IMR-90 (cell line): Measurements from ENCODE around the gene FCHO1. TPM values are rescaled to one million over a fixed set of nuclear protein-coding genes. Genes with fewer than 3 reads are reported as not detected.

ENCODE experiments used
- ATAC-seq: fragments of 200-7000 bp; cut with Tn5 transposase; 2 replicates; pipeline ENCODE4 v1.9.1; 2020; ENCODE audit warnings: low read depth, mild to moderate bottlenecking, moderate library complexity
- BruUV-seq: library from RNA; stranded (reverse); fragments of 400-500 nt; replicated peaks from 2 replicates; lab custom pipeline; 2021; lab: Mats Ljungman, UMichigan
- CTCF ChIA-PET: fragments of 300-600 bp; formaldehyde crosslinking; extraction: SDS; loops from one replicate; lab custom pipeline; 2021; ENCODE audit warnings: antibody characterized with exemption; lab: Yijun Ruan, JAX
- POLR2A ChIA-PET: fragments of 300-600 bp; sonication (Branson Sonifier 250); formaldehyde crosslinking; loops from one replicate; lab custom pipeline; 2022; ENCODE audit warnings: antibody characterized with exemption; ENCODE audit not compliant: unreplicated experiment; lab: Charles Lee
- DNase-seq: peaks from one replicate; pipeline ENCODE4 v3.0.0; 2013
- H2AFZ ChIP-seq: replicated peaks from 2 replicates; pipeline ENCODE3; 2013; ENCODE audit warnings: low read length, mild to moderate bottlenecking; ENCODE audit not compliant: poor library complexity
- H2AK5ac ChIP-seq: 2 replicates; pipeline ENCODE4 v1.6.1; 2013; ENCODE audit warnings: low read depth, low read length, inconsistent platforms
- H2AK9ac ChIP-seq: replicated peaks from 2 replicates; pipeline ENCODE3; 2013; ENCODE audit warnings: mild to moderate bottlenecking, low read depth, low read length, moderate library complexity; ENCODE audit not compliant: poor library complexity
- H2BK120ac ChIP-seq: 2 replicates; pipeline ENCODE4 v1.6.1; 2013; ENCODE audit warnings: low read depth, low read length, inconsistent platforms
- H2BK15ac ChIP-seq: 3 replicates; pipeline ENCODE4 v1.6.1; 2013; ENCODE audit warnings: low read depth, low read length, inconsistent platforms
- H2BK20ac ChIP-seq: 2 replicates; pipeline ENCODE4 v1.6.1; 2013; ENCODE audit warnings: low read depth, mild to moderate bottlenecking, inconsistent platforms, low read length, moderate library complexity
- H2BK5ac ChIP-seq: 2 replicates; pipeline ENCODE4 v1.6.1; 2013; ENCODE audit warnings: mild to moderate bottlenecking, low read depth, low read length, inconsistent platforms; ENCODE audit not compliant: poor library complexity, severe bottlenecking
- H3K14ac ChIP-seq: replicated peaks from 2 replicates; pipeline ENCODE4 v1.6.1; 2013; ENCODE audit warnings: low read depth, low read length, inconsistent platforms
- H3K18ac ChIP-seq: 2 replicates; pipeline ENCODE4 v1.6.1; 2013; ENCODE audit warnings: low read depth, low read length, control low read depth
- H3K23ac ChIP-seq: 2 replicates; pipeline ENCODE4 v1.6.1; 2013; ENCODE audit warnings: low read depth, low read length, inconsistent platforms
- H3K27ac ChIP-seq: 2 replicates; pipeline ENCODE4 v1.5.1; 2013; ENCODE audit warnings: mild to moderate bottlenecking, control low read depth, low read length; ENCODE audit not compliant: insufficient read depth
- H3K27me3 ChIP-seq: 2 replicates; pipeline ENCODE4 v1.6.1; 2013; ENCODE audit warnings: low read length; ENCODE audit not compliant: control insufficient read depth, insufficient read depth
- H3K36me3 ChIP-seq: 2 replicates; pipeline ENCODE4 v1.6.1; 2013; ENCODE audit warnings: low read length, mixed read lengths; ENCODE audit not compliant: control insufficient read depth, insufficient read depth
- H3K4ac ChIP-seq: 2 replicates; pipeline ENCODE4 v1.6.1; 2013; ENCODE audit warnings: low read depth, low read length, inconsistent platforms
- H3K4me1 ChIP-seq: 2 replicates; pipeline ENCODE4 v1.6.1; 2013; ENCODE audit warnings: low read length, mixed read lengths; ENCODE audit not compliant: control insufficient read depth, insufficient read depth
- H3K4me2 ChIP-seq: 2 replicates; pipeline ENCODE4 v1.6.1; 2013; ENCODE audit warnings: low read depth, mild to moderate bottlenecking, control low read depth, low read length, moderate library complexity
- H3K4me3 ChIP-seq: 2 replicates; pipeline ENCODE4 v1.5.1; 2013; ENCODE audit warnings: low read depth, mild to moderate bottlenecking, control low read depth, low read length, moderate library complexity; ENCODE audit not compliant: insufficient read depth
- H3K56ac ChIP-seq: 2 replicates; pipeline ENCODE4 v1.6.1; 2013; ENCODE audit warnings: low read length, inconsistent platforms; ENCODE audit not compliant: insufficient read depth; ENCODE audit errors: extremely low read depth
- H3K79me1 ChIP-seq, 2 experiments: 2 replicates each; pipeline ENCODE4 v1.6.1; 2013; ENCODE audit warnings: low read length in 2 of 2, inconsistent platforms in 1 of 2, low read depth in 1 of 2
- H3K9ac ChIP-seq: 2 replicates; pipeline ENCODE4 v1.6.1; 2013; ENCODE audit warnings: low read depth, low read length, control low read depth
- H3K9me1 ChIP-seq: 2 replicates; pipeline ENCODE4 v1.6.1; 2013; ENCODE audit warnings: low read length, inconsistent platforms; ENCODE audit not compliant: insufficient read depth
- H3K9me3 ChIP-seq: 2 replicates; pipeline ENCODE4 v1.6.1; 2013; ENCODE audit warnings: low read length; ENCODE audit not compliant: control insufficient read depth, insufficient read depth
- H4K20me1 ChIP-seq: 2 replicates; pipeline ENCODE4 v1.6.1; 2013; ENCODE audit warnings: low read length, inconsistent platforms; ENCODE audit not compliant: insufficient read depth
- H4K5ac ChIP-seq: 2 replicates; pipeline ENCODE4 v1.6.1; 2013; ENCODE audit warnings: mild to moderate bottlenecking, low read depth, low read length, control low read depth
- H4K8ac ChIP-seq, 2 experiments: 2 replicates each; pipeline ENCODE4 v1.6.1; 2013; ENCODE audit warnings: low read depth in 2 of 2, low read length in 2 of 2, control low read depth in 1 of 2, inconsistent platforms in 1 of 2
- H4K91ac ChIP-seq: 2 replicates; pipeline ENCODE4 v1.6.1; 2013; ENCODE audit warnings: low read depth, low read length, inconsistent platforms; ENCODE audit not compliant: insufficient read depth
- MXI1 ChIP-seq: IDR thresholded peaks from 2 replicates; pipeline ENCODE4 v1.6.1; 2012; ENCODE audit warnings: low read depth, mild to moderate bottlenecking, low read length, moderate library complexity, borderline replicate concordance
- RAD21 ChIP-seq: IDR thresholded peaks from 2 replicates; pipeline ENCODE4 v1.6.1; 2012; ENCODE audit warnings: low read length, improper control_type of control experiment
- SMC3 ChIP-seq: fragments of 150-350 bp; IDR thresholded peaks from 2 replicates; pipeline ENCODE4 v1.6.1; 2016; ENCODE audit warnings: low read depth, mild to moderate bottlenecking, antibody characterized with exemption, low read length, moderate library complexity
- WGBS, 2 experiments: methylation state at CpG; one replicate each; pipeline versions ENCODE4 v1.1.5 to v1.1.7; 2013; ENCODE audit warnings: missing lambda C conversion rate in 2 of 2; ENCODE audit not compliant: insufficient read length in 1 of 2; ENCODE audit errors: extremely low coverage in 2 of 2; 5-methylcytosine and 5-hydroxymethylcytosine counted together
- dilution Hi-C: fragments of 300-500 bp; cut with HindIII; formaldehyde crosslinking; loops from one replicate; pipeline ENCODE4 v1.14.3; 2018; ENCODE audit warnings: low sequenced_read_pairs; ENCODE audit not compliant: unreplicated experiment
- in situ Hi-C: fragments of 300-500 bp; cut with MboI; formaldehyde crosslinking; loops from 3 replicates; pipeline ENCODE4 v1.14.3; 2019; ENCODE audit warnings: low sequenced_read_pairs, inconsistent platforms, mixed read lengths
- intact Hi-C: fragments of 100-400 bp; cut with micrococcal nuclease; formaldehyde crosslinking; loops from 2 replicates; pipeline ENCODE4 v1.10.0; 2022
- polyA plus RNA-seq, 3 experiments: library from polyadenylated mRNA; depleted of rRNA; stranded (reverse); fragments of >200 nt; gene quantifications; 2 replicates each; pipeline ENCODE4 v1.2.3, GENCODE V29; 2012; ENCODE audit warnings: low replicate concordance in 1 of 3
- total RNA-seq: library from RNA; depleted of rRNA; stranded (reverse); fragments of >200 nt; gene quantifications from 2 replicates; pipeline ENCODE4 v1.2.3, GENCODE V29; 2012
- TF ChIP-seq, protein P1 (sequence below): fragments of 150-350 bp; IDR thresholded peaks from 2 replicates; pipeline ENCODE4 v1.6.1; 2017; ENCODE audit warnings: mild to moderate bottlenecking, antibody characterized with exemption, low read length, low read depth
- TF ChIP-seq, protein P2 (sequence below): conservative IDR thresholded peaks from 2 replicates; pipeline ENCODE4 v1.5.1; 2012; ENCODE audit warnings: mild to moderate bottlenecking, low read depth, low read length, improper control_type of control experiment

The FCHO1 gene
- total and polyA plus RNA-seq, 2 of the 4 experiments (the other 2 are of a cell fraction), result 0.18 to 1.0 TPM

DNA sequence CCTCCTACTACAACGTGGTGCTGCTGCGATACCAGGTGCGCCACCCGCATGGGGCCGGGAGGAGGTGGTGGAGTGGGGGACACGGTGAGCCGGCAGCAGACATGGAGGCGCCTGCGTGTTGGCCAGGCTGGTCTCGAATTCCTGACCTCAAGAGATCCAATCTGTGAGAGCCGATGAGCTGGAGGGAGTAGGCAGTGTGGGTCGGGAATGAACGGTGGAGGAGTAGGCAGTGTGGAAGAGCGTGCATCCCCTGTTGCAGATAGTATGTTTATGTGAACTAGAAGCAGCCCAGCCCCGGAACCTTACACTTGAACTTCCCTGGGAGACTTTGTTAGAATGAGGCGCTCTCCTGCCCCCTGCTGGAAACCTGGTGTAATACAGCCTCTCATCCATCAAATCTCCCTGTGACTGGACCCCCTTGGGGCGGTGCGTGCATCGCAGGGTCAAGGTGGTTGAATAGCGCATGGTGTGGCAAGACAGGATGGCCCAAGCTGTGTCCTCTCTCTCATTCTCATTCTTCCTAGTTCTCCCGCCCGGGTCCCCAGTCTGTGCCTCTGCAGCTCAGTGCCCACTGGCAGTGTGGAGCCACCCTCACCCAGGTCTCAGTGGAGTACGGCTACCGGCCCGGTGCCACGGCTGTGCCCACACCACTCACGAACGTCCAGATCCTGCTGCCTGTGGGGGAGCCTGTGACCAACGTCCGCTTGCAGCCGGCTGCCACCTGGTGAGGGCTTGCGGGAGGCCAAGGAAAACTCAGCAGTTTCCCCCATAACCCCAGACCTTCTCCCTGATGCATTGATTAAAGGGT, 33.1 kb downstream of the FCHO1 start:
- Histone ChIP-seq H2AK9ac (no peak overlapping the region), H2BK5ac (no peak overlapping the region), H3K56ac (no peak overlapping the region), H4K5ac (no peak overlapping the region), H4K8ac (no peak overlapping the region), H3K79me1 (no peaks in the 10 kb centered on the region), H3K27me3 (peaks cover 2% of the 10 kb centered on the region; the same call in 1 of the 2 replicates), H3K9ac (no peak overlapping the region), H3K4me2 (no peak overlapping the region; the same call in 1 of the 2 replicates), H2AFZ (peak overlapping the region; percentile 72), H3K4me1 (no peaks in the 10 kb centered on the region), H4K20me1 (no peaks in the 10 kb centered on the region), H4K91ac (no peak overlapping the region), H3K14ac (no peak overlapping the region), H2BK120ac (no peak overlapping the region), H3K9me1 (no peaks in the 10 kb centered on the region), H3K9me3 (no peaks in the 10 kb centered on the region), H3K36me3 (no peaks in the 10 kb centered on the region), H3K18ac (no peak overlapping the region), H3K23ac (no peak overlapping the region), H2AK5ac (no peak overlapping the region), H3K4me3 (no peak overlapping the region), H3K27ac (no peak overlapping the region), H2BK20ac (no peak overlapping the region), H2BK15ac (no peak overlapping the region), H3K4ac (no peak overlapping the region)
- TF ChIP-seq MXI1 (no peak), RAD21 (peak; percentile 57), SMC3 (peak; percentile 59)
- TF ChIP-seq, protein P1, sequence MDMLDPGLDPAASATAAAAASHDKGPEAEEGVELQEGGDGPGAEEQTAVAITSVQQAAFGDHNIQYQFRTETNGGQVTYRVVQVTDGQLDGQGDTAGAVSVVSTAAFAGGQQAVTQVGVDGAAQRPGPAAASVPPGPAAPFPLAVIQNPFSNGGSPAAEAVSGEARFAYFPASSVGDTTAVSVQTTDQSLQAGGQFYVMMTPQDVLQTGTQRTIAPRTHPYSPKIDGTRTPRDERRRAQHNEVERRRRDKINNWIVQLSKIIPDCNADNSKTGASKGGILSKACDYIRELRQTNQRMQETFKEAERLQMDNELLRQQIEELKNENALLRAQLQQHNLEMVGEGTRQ, result no peak
- TF ChIP-seq, protein P2, sequence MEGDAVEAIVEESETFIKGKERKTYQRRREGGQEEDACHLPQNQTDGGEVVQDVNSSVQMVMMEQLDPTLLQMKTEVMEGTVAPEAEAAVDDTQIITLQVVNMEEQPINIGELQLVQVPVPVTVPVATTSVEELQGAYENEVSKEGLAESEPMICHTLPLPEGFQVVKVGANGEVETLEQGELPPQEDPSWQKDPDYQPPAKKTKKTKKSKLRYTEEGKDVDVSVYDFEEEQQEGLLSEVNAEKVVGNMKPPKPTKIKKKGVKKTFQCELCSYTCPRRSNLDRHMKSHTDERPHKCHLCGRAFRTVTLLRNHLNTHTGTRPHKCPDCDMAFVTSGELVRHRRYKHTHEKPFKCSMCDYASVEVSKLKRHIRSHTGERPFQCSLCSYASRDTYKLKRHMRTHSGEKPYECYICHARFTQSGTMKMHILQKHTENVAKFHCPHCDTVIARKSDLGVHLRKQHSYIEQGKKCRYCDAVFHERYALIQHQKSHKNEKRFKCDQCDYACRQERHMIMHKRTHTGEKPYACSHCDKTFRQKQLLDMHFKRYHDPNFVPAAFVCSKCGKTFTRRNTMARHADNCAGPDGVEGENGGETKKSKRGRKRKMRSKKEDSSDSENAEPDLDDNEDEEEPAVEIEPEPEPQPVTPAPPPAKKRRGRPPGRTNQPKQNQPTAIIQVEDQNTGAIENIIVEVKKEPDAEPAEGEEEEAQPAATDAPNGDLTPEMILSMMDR, result peak; percentile 69
- DNase-seq (peak; percentile 36), ATAC-seq (peak; percentile 95)
- CTCF ChIA-PET, result interaction anchor here (0.6 kb wide), 1 partner anchor 719 kb away, joined by 3 read pairs; no protein-coding TSS in a partner anchor
- dilution Hi-C loops, result no loop called here
- in situ Hi-C loops, result no loop called here
- 74% methylated on average over 6 of the region's 32 CpGs; no CpG with 5 or more reads in 1 of the 2 experiments for WGBS, 2 experiments
- BruUV-seq, result no TSS peak
- intact Hi-C loops, result loop anchor here (10.0 kb wide), 1 partner anchor 70 kb away; the partner anchor contains the start of gene RPL18A
- POLR2A ChIA-PET, result no interaction called here
